Skin of body (tissue), 2 donors: ENCODE results near the gene PRICKLE3. TPM values are rescaled to one million over a fixed set of nuclear protein-coding genes. Genes with fewer than 3 reads are reported as not detected.

Experiments
- small RNA-seq: library from RNA; depleted of rRNA; stranded (forward); fragments of <200 nt; gene quantifications from one replicate; pipeline ENCODE3, GENCODE V24; 2014; ENCODE audit warnings: low replicate concordance
- total RNA-seq: library from RNA; depleted of rRNA; stranded (reverse); fragments of >200 nt; gene quantifications from one replicate; pipeline ENCODE4 v1.2.3, GENCODE V29; 2014

Gene PRICKLE3
- total RNA-seq, 1 donor from 2014 or later, result 8.1 TPM

Small RNAs within 50 kb of the gene (small RNA-seq; reads per million reads assigned to genes)
- gene RN7SL262P, result not detected

Other genes starting within 250 kb of the PRICKLE3 start
- gene OTUD5, start 228.8 kb downstream of the PRICKLE3 start, total RNA-seq, result 19.9 TPM
- 2.7 TPM for gene KCND1, start 214.5 kb downstream of the PRICKLE3 start, total RNA-seq
- gene GRIPAP1, start 184.1 kb downstream of the PRICKLE3 start, total RNA-seq, result 23.7 TPM
- gene TFE3, start 143.0 kb downstream of the PRICKLE3 start, total RNA-seq, result 17.0 TPM
- gene CCDC120, start 127.4 kb downstream of the PRICKLE3 start, total RNA-seq, result 3.6 TPM
- gene PRAF2, start 112.4 kb downstream of the PRICKLE3 start, total RNA-seq, result 1.5 TPM
- gene WDR45, start 106.5 kb downstream of the PRICKLE3 start, total RNA-seq, result 29.6 TPM
- 15.4 TPM for gene GPKOW, start 62.6 kb downstream of the PRICKLE3 start, total RNA-seq
- gene MAGIX, start 23.6 kb downstream of the PRICKLE3 start, total RNA-seq, result 1.4 TPM
- 24.7 TPM for gene PLP2, start 14.5 kb downstream of the PRICKLE3 start, total RNA-seq
- 1.7 TPM for gene SYP, start 13.8 kb upstream of the PRICKLE3 start, total RNA-seq
- gene CACNA1F, start 47.0 kb upstream of the PRICKLE3 start, total RNA-seq, result 0.10 TPM
- 5.6 TPM for gene CCDC22, start 49.1 kb upstream of the PRICKLE3 start, total RNA-seq
- gene FOXP3, start 78.3 kb upstream of the PRICKLE3 start, total RNA-seq, result not detected
- gene PPP1R3F, start 83.4 kb upstream of the PRICKLE3 start, total RNA-seq, result 3.0 TPM
- not detected for gene GAGE10, start 117.3 kb upstream of the PRICKLE3 start, total RNA-seq
- gene GAGE12J, start 135.7 kb upstream of the PRICKLE3 start, total RNA-seq, result not detected
- not detected for gene GAGE13, start 145.2 kb upstream of the PRICKLE3 start, total RNA-seq